GM18499 (cell line): ENCODE measurements around the gene RBBP8NL.

Experiments
- ATAC-seq: cut with Tn5 transposase; IDR thresholded peaks from one replicate; pipeline ENCODE4 v1.9.1; 2021; ENCODE audit warnings: moderate number of reproducible peaks; ENCODE audit not compliant: insufficient read depth, unreplicated experiment

The RBBP8NL gene

DNA sequence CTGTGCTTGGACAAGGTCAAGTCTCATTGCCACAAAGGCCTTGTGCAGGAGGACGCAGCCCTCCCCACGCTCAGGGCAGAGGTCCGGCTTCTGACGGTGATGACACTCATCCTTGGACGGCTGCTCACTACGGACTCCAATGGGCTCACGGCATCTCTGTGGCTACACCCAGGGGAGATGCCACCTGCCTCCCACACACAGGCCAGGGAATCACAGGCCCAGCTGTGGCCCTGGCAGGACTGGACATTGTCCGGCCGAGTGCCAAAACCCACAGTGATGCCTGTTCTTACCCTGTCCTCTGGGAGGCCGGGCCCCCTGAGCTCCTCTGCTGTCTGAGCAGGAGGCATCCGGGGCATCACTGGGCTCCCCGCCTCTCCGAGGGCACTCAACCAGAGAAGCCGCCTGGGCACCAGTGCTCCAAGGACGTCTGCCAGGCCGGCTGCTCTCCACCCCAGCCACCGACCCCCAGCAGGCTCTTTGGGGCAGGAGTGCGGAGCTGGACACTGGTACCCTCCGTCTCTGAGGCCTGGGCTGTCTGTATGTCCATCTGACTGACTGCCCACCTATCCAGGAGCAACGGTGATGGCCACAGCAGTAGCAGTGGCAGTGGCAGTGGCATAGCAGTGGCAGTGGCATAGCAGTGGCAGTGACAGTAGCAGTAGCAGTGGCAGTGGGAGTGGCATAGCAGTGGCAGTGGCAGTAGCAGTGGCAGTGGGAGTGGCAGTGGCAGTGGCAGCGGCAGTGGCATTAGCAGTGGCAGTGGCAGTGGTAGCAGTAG is 1.9 kb downstream of the RBBP8NL start:
- no peak for ATAC-seq

DNA sequence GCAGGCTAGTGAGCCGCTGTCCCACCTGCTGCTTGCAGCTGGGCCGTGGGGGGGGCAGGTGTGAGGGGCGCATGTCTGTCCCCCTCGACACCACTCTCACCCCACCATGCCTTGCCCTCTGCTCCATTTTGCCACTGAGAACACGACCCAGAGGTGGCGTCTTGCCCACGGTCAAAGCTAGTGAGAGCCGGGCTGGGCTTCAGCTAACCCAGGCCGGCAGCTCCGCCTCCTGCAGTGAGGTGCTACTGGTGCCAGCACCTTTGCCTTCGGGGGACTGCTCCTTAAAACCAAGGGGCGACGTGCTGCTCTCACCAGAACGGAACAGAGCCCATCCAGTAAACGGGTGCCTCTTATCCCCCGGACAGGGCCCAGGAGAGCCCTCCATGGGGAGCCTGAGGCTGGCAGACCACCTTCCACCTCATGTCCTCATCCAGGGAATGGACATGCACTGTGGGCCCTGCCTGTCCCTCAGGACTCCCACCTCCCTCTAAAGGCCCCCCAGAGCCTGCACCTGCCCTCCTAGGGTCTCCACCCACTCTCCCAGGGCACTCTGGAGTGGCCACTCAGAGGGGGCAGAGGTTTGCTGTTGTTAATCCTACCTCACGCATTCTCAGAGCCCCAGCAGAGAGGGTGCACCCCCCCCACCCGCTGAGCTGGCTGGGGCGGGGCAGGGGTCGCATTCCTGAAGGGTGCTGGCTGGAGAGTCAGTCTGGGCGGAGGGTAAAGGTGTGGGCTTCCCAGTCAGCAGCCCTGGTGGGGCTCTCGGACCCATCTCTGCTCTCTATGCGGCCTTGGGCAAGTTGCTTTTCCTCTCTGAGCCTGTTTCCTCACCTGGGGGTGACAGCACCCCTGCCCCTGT is 2.9 kb downstream of the RBBP8NL start:
- ATAC-seq, result no peak

DNA sequence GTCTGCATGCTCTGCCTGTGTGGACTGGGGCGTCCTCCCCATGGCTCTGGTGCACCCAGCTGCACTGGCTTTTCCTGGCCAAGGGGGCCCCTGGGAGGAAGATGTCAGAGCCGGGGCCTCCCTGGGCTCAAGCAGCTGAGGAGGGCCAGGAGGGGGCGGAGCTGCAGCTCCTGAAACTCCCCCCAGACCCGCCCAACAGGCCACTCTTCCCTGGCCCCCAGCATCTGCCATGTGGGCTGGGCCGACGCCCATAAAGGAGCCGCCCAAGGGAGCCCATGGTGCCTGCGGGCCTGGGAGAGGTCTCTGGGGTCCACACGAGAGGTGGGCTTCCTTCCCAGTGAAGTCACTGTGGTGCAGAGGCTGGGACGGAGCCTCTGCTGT is 4.0 kb downstream of the RBBP8NL start:
- ATAC-seq, result no peak

DNA sequence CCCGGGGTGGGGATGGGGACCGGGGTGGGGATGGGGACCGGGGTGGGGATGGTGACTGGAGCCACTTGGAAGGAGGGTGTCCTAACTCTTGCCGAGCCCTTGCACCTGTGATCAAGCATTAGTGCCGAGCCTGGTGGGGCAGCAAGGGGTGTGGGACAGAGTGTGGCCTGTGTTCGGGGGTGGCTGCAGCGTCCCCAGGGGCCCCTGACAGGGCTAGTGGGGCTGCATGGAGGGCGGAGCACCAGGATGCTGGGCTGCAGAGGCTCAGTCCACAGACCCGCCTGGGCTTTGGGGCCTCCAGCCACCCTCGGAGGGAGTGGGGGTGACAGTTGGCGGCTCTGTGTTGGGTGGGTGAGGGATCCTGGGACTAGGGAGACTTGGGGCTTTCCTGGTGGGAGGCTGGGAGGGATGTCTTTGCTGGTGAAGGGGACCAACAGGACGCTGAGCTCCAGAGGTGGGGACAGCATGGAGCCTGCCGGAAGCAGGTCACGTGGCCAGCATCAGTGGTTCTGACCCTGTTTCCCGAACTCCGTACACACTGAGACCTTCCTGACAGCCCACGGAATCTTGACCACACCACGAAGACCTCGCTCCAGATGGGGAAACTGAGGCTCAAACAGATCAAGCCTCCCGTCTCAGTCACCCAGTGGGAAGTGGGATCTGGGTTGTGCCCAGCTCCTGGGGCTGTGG is 4.6 kb downstream of the RBBP8NL start:
- ATAC-seq, result no peak

DNA sequence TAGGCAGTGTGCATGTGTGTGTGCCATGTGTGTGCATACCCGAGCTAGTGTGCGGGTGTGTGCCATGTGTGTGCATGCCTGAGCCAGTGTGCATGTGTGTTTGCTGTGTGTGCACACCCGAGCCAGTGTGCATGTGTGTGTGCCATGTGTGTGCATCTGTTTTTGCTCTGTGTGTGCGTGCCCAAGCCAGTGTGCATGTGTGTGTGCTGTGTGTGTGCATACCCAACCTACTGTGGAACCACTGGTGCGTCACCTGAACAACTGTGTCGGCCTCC is 5.7 kb downstream of the RBBP8NL start:
- no peak for ATAC-seq

DNA sequence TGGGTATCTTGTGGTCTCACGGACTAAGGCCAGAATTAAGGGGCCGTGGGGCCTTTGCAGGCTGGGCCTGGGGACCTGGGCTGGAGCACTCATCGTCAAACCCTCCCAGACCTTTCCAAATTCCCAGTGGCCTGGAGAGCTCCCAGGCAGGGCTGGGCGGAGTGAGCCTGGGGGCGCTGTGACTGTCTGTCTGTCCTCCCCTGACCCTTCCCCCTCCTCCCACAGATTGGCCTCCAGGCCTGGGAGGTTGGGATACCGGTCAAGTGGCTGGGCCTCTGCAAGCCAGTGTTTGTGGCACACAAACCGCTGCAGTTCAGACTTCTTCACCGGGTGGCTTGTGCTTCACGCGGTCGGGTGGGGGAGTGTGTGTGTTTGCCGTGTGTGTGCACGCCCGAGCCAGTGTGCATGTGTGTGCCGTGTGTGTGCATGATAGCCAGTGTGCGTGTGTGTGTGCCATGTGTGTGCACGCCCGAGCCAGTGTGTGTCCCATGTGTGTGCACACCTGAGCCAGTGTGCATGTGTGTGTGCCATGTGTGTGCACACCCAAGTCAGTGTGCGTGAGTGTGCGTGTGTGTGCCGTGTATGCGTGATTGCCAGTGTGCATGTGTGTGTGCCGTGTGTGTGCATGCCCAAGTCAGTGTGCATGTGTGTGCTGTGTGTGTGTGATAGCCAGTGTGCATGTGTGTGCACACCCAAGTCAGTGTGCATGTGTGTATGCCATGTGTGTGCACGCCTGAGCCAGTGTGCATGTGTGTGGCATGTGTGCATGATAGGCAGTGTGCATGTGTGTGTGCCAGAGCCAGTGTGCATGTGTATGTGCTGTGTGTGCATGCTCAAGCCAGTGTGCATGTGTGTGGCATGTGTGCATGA is 6.3 kb downstream of the RBBP8NL start:
- no peak for ATAC-seq

DNA sequence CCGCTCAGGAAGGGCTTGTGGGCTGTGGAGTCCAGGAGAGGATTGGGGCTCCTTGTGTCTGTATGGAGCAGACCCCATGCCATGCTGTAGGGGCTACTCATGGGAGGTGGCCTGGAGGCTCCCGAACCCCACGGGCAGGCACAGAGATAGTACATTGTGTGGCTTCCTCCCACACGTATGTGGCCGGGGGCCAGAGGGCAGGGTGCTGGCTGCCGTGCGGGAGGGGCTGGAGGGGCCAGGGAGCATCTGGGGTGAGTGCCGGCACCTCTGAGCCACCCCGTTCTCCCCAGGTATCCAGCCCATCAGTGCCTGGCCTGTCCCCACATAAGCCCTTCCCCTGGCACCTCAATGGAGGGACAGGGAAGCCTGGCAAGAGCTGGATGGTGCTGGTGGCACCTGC is 7.6 kb downstream of the RBBP8NL start:
- ATAC-seq, result no peak

DNA sequence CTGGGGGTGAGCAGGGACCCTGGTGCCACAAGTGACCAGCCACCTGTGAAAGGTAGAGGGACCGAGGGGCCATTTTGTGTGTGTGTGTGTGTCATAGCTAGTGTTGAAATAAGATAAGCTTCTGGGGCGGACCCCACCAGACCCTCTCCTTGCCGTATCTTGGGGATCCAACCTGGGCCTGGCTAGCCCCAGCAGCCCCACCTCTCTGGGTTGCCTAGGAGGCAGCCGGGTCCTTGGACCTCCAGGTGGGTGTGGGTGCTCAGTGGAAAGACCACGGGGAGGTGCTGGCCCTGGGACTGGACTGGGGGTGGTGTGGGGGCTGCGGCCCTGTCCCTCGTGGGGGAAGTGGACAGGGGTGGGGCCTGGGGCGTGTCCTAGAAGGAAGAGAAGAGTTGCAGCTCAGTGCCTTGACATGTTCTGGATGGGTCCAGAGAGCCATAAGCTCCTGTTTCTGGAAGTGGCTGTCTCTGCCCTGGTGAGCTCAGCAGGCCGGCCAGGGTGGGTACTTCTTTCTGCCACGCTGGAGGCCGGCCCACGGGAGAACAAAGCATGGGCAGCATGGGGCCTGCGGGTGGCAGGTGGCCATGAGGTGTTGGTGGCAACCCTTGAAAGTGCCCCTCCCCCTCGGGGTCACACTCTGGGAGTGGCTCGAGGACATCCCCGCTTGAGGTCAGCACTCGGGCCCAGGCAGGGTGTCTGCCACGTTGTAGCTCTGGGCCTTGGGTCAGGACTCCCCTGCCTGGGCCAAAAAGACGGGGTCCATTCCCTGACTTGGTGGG is 8.4 kb downstream of the RBBP8NL start:
- no peak for ATAC-seq

DNA sequence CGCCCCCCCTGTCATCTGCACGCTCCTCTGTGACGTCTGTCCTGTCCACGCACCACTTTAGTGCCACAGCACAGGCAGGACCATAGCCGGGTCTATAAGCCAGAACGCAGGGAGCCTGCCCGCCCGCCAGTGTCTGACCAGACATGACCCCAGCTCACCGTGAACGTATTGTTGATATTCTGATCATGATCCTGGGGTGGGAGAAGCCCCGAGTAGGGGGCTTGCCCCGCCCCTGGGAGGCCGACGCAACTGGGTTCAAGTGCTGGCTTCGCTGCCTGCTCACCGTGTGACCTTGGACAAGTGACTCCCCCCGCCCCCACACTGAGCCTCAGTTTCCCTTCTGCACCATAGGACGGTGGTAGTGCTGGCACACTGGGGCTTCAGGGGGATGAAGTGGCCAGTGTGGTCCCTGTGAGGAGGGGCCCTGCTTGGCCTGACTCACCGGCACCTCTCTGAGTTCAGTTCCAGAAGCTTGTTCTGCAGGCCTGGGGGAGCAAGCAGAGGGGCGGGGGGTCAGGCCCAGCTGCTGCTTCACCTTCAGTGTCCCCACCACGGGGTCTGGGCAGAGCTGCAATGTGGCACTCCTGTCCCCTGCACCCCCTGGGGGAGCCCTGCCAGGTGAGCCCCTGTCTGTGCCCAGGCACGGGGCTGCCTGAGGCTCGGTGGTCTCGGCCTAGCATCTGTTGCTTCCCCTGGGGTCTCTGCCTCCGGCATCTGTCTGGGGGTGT is 9.2 kb downstream of the RBBP8NL start:
- ATAC-seq, result no peak

DNA sequence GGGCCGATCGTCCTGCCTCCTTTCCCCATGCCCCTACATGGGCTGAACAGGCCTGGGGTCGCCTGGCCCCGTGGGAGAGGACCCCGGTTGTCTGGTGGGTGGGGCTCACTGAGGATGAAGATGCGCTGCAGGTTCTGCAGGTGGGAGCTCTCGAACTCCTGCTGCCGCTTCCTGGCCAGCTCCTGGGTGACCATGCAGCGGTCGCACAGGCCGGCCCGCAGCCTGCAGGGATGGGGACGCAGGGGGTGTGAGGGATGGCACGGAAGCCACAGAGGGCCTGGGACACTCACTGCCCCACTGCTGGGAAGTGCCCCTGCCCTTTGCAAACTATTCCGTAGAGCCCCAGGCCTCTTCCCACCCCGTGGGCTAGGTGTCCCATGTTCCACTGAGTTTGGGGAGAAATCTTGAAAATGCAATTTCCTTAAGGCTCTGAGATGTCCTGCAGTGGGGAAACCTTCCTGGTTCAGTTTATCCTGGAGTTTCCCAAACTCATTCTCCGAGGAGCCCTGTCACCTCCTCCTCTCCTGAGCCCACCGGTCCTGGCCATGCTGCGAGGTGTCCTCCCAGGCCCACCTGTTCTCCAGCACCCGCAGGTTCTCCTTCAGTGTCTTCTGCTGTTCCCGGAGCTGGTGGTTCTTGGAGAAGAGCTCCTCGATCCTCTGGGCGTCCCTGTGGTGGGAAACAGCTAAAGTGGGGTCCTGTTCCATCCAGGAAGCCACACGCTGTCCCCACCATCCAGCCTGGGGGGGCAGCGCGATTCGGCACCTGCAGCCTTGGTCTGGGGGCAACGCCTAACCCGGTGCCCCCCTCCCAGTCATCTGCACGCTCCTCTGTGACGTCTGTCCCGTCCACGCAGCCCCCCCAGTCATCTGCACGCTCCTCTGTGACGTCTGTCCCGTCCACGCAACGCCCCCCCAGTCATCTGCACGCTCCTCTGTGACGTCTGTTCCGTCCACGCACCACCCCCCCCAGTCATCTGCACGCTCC is 10.4 kb downstream of the RBBP8NL start:
- no peak for ATAC-seq

DNA sequence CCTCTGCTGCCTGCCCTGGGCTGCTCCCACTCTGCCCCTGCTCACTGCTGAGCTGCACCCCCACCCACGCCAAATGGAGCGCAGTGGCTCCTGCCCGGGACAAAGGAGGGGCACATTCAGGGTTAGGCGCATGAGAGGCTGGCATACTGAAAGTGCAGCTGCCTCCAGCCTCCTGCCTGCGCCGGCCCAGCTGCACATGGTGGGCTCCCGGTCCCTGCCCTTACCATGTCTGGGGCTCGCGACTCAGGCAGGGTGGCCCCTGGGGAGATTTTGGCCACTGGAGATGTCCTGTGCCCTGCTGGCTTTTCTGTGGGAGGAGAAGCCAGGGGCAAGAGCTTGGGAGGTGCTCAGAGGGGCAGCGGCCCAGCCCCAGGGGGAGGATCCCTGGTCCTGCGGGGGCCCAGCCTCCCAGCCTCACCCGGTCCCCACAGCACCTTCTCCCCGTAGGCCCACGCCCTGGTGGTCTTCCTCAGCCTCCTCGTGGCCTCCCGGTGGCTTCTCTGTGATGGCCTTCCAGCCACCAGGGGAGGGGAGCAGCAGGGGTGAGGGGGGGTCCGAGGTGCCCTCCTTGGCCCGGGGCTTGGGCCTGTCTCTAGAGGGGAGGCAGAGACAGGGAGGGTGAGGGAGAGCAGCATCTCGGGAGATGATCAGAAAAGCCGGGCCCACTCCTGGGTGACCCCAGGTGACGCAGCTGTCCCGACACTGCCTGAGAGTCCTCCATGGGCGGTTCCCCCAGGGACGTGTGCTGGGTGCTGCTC is 11.8 kb downstream of the RBBP8NL start:
- no peak for ATAC-seq

DNA sequence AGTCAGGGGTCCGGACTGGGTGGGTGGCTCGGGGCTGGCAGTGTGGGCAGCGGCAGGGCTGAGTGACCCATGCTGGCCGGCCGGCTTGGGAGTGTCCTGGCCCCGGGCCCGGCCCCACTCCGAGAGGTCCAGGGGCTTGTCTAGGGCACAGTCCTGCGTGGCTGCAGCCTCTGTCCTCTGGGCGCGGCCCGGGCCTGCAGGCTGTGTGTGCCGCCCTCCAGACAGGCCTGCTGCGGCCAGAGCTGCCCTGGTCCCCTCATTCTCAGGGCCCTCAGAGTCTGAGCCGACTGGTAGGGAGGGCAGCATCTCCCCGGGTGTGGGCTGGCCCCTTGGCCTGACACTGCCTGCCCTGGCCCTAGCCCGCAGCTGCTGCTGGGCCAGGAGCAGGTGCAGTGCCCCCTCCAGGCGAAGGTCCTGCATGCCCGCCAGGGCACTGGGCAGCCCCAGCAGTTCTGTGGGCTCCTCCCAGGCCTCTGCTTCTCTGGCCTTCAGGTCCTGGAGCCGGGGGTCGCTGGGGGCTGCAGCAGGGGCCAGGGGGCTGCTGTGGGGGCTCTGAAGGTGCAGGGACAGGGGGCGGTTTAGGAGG is 13.3 kb downstream of the RBBP8NL start:
- no peak for ATAC-seq

DNA sequence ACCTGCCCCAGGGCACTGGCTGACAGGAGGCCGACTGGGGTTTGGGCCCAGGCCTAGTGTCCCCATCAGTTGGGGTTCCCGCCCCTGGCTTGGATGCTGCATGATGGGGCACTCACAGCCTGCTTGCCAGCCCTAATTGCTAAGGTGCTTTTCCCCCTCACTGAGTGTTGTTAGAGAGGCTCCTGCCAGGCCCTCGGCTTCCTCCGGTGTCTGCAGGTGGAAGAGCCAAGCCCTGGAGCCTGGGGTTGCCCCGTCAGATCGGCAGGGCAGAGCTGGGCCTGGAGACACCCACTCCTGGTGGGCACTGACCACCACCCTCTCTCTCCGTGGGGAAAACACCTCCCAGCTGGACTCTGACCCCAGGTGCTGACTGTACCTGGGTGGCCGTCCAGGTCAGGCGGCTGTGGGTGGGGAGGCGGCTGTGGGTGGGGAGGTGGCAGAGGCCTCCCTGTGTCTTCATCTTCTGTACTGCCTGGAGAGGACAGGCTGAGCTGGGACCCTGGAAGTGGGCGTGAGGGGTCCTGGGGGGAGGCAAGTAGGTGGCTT is 14.2 kb downstream of the RBBP8NL start:
- no peak for ATAC-seq

DNA sequence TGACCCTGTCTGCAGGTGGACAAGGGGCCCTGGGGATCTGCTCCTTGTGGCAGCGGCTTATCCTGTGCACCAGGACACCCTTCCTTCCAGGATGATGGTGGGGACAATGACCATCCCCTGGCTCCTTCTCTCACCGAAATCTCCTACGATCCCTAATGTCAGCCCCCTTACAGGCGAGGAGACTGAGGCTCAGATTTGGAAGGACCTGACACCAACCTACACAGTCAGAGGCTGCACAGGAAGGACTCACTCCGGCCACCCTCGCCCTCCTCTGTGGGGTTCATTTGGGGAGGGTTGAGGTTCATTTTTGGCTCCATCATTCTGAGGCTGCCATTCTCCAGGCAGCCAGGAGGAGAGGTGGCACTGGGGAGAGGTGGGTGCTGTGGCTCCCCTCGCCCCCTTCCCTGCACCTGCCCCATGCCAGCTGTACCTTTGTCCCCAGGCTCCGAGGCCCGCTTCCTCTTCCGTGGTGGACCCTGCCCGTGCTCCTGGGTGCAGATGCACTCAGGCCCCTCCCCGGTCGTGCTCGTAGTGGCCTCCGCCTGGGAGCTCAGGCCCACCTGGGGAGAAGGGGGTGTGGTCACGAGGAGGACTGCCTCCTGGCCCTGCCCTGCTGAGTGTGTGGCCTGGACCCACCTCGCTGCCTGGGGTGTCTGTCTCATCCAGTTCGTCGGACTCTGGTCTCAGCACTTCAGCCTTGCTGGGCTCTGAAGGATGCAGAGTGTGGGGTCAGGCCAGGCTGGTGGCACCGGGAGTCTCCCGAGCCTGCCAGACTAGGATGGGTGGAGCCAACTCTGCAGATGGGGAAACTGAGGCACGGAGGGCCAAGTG is 14.9 kb downstream of the RBBP8NL start:
- ATAC-seq, result no peak

DNA sequence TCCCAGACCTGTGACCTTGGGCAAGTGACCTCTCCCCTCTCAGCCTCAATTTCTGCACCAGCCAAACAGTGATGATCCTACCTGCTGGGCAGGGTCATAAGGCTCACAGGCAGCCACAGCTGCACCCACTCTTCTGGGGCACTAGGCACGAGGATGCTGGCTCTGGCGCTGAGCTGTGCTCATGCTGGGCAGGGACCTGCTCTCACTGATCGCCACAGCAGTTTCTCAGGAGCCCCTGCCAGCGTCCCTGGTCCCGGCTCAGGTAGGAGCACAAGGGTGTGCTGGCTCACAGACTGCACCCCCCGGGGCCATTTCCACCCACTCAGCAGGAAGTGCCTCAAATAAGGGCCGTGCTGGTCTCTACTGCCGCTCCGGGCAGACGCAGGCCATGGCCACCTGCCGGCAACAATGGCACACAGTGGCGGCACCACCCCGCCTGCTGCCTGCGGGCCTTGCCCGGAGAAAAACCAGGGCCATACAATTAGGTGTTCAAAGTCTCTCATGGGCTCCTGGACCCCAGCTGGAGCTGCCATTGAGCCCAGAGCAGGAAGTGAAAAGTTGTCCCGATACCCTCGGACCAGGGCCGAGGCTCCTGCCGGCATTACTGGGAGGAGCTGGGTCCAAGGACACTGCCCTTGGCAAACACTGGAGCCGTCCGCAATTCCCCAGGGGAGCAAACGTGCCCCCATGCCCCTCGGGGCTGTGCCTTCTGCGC is 15.7 kb downstream of the RBBP8NL start:
- no peak for ATAC-seq
